RWPE1 (cell line): ENCODE measurements around the gene CLCN4.

ENCODE experiments used
- CTCF ChIA-PET: fragments of 350-600 bp; sonication (Branson Sonifier 250); formaldehyde crosslinking; extraction: SDS; loops from one replicate; lab custom pipeline; 2021; lab: Yijun Ruan, JAX
- POLR2A ChIA-PET: fragments of 400-600 bp; formaldehyde crosslinking; extraction: SDS; loops from one replicate; lab custom pipeline; 2020; ENCODE audit warnings: antibody characterized with exemption; ENCODE audit not compliant: low non-redundant PET; lab: Yijun Ruan, JAX
- DNase-seq: peaks from one replicate; pipeline ENCODE4 v3.0.0; 2012; ENCODE audit warnings: low spot score
- H3K27ac ChIP-seq: fragments of 450-650 bp; 2 replicates; pipeline ENCODE4 v1.5.1; 2017
- CTCF ChIP-seq: fragments of 450-650 bp; conservative IDR thresholded peaks from 2 replicates; pipeline ENCODE4 v1.5.1; 2017; ENCODE audit warnings: low read depth, mild to moderate bottlenecking

CLCN4 gene

GRCh38 chrX:10212395-10212794 is 55.6 kb downstream of the CLCN4 start:
- ChIA-PET POLR2A (no interaction called here), CTCF (no interaction called here)
- no peak overlapping the region for H3K27ac ChIP-seq
- TF ChIP-seq CTCF: no peak
- no peak for DNase-seq

- ChIA-PET POLR2A (no interaction called here), CTCF (interaction anchor here (0.6 kb wide), 1 partner anchor 9 kb away, joined by 3 read pairs; no protein-coding TSS in a partner anchor)
- no peak for DNase-seq
- no peak overlapping the region for H3K27ac ChIP-seq
- TF ChIP-seq CTCF: no peak
Measured at GRCh38 chrX:10213716-10214115, 56.9 kb downstream of the CLCN4 start.

GRCh38 chrX:10216208-10216607 is 59.4 kb downstream of the CLCN4 start:
- H3K27ac ChIP-seq: no peak overlapping the region
- no peak for DNase-seq
- CTCF ChIA-PET: no interaction called here
- TF ChIP-seq CTCF: no peak
- POLR2A ChIA-PET: no interaction called here

GRCh38 chrX:10217198-10217597 is 60.4 kb downstream of the CLCN4 start:
- no peak for TF ChIP-seq CTCF
- no peak for DNase-seq
- no peak overlapping the region for H3K27ac ChIP-seq
- ChIA-PET POLR2A (no interaction called here), CTCF (no interaction called here)

- no peak for TF ChIP-seq CTCF
- DNase-seq: no peak
- H3K27ac ChIP-seq: no peak overlapping the region
- ChIA-PET CTCF (interaction anchor here (0.6 to 0.8 kb wide), 2 partner anchors 24 to 908 kb away, joined by 3 to 4 read pairs; no protein-coding TSS in a partner anchor), POLR2A (no interaction called here)
Measured at GRCh38 chrX:10221651-10222050, 64.9 kb downstream of the CLCN4 start.

- POLR2A ChIA-PET: no interaction called here
- CTCF ChIA-PET: no interaction called here
- H3K27ac ChIP-seq: no peak overlapping the region
- DNase-seq: no peak
- TF ChIP-seq CTCF: no peak
Measured at GRCh38 chrX:10223276-10223675, 66.5 kb downstream of the CLCN4 start.

GRCh38 chrX:10223781-10224180 is 67.0 kb downstream of the CLCN4 start:
- DNase-seq: no peak
- CTCF ChIA-PET: no interaction called here
- no peak for TF ChIP-seq CTCF
- POLR2A ChIA-PET: no interaction called here
- H3K27ac ChIP-seq: no peak overlapping the region
